GM19468 (cell line): ENCODE results near the gene SRC.

Experiments used
- ATAC-seq: cut with Tn5 transposase; IDR thresholded peaks from one replicate; pipeline ENCODE4 v1.9.1; 2021; ENCODE audit warnings: mild to moderate bottlenecking, moderate library complexity, moderate number of reproducible peaks; ENCODE audit not compliant: unreplicated experiment; ENCODE audit errors: extremely low read depth

SRC gene

GRCh38 chr20:37404461-37404890, 58.5 kb downstream of the SRC start:
- no peak for ATAC-seq

GRCh38 chr20:37405351-37405897, 59.5 kb downstream of the SRC start:
- no peak for ATAC-seq

- ATAC-seq: no peak
Observed at GRCh38 chr20:37406010-37406998, 60.4 kb downstream of the SRC start.

- ATAC-seq: no peak
Observed at GRCh38 chr20:37407019-37407566, 61.2 kb downstream of the SRC start.

GRCh38 chr20:37407573-37408002, 61.6 kb downstream of the SRC start:
- no peak for ATAC-seq

GRCh38 chr20:37408302-37409193, 62.6 kb downstream of the SRC start:
- ATAC-seq: no peak

GRCh38 chr20:37411408-37412219, 65.7 kb downstream of the SRC start:
- no peak for ATAC-seq

GRCh38 chr20:37413023-37413334, 67.0 kb downstream of the SRC start:
- no peak for ATAC-seq

GRCh38 chr20:37413379-37413778, 67.4 kb downstream of the SRC start:
- ATAC-seq: no peak

- no peak for ATAC-seq
Observed at GRCh38 chr20:37414224-37415035, 68.5 kb downstream of the SRC start.

GRCh38 chr20:37415118-37416085, 69.5 kb downstream of the SRC start:
- no peak for ATAC-seq

GRCh38 chr20:37416100-37416847, 70.3 kb downstream of the SRC start:
- ATAC-seq: no peak

GRCh38 chr20:37416848-37417616, 71.1 kb downstream of the SRC start:
- ATAC-seq: no peak

GRCh38 chr20:37417617-37418467, 71.9 kb downstream of the SRC start:
- ATAC-seq: no peak

- ATAC-seq: no peak
Observed at GRCh38 chr20:37418591-37419109, 72.7 kb downstream of the SRC start.
